Colonic mucosa (tissue), 4 donors: ENCODE results near the gene SLC1A7. TPM values are rescaled to one million over a fixed set of nuclear protein-coding genes. Genes with fewer than 3 reads are reported as not detected.

Source experiments
- DNase-seq: peaks from one replicate; pipeline ENCODE4 v3.0.0-alpha.2; 2020
- H3K27ac ChIP-seq: fragments of 200-600 bp; one replicate; pipeline ENCODE4 v1.8.0; 2021
- H3K27me3 ChIP-seq: fragments of 200-600 bp; one replicate; pipeline ENCODE4 v1.8.0; 2021
- H3K36me3 ChIP-seq: fragments of 200-600 bp; one replicate; pipeline ENCODE4 v1.8.0; 2021
- H3K4me1 ChIP-seq: fragments of 200-600 bp; one replicate; pipeline ENCODE4 v1.8.0; 2021; ENCODE audit warnings: mild to moderate bottlenecking
- H3K4me3 ChIP-seq: fragments of 200-600 bp; one replicate; pipeline ENCODE4 v1.8.0; 2021
- H3K9ac ChIP-seq, 2 donors: one replicate each; pipeline ENCODE4 v1.7.0; 2013; ENCODE audit warnings: control low read depth in 2 of 2, low read depth in 2 of 2, low read length in 2 of 2
- H3K9me3 ChIP-seq: fragments of 200-600 bp; one replicate; pipeline ENCODE4 v1.8.0; 2021
- intact Hi-C: fragments of 100-400 bp; cut with DNase I; formaldehyde crosslinking; loops from one replicate; pipeline ENCODE4 v1.14.1; 2022
- total RNA-seq, 2 donors: library from RNA; stranded (reverse); fragmentation: NEBNext Ultra II Directional in 1 of 2; extraction: Animal tissue kit (Norgen Biotek cat#: 25700) in 1 of 2; gene quantifications; one replicate each; pipeline ENCODE4 v1.2.1, GENCODE V29; 2021
- TF ChIP-seq, protein P1 (sequence below): fragments of 200-600 bp; IDR thresholded peaks from one replicate; pipeline ENCODE4 v1.8.0; 2022; ENCODE audit warnings: antibody characterized with exemption, mild to moderate bottlenecking
- donor health status: healthy.
- donor health status: DM: no; HTN: no; CAD: no.
- donor health status: DM: no; HTN: no; CAD: no.

The SLC1A7 gene
- total RNA-seq, 2 donors from 2014 or later = 0.50 to 1.1 TPM

DNA sequence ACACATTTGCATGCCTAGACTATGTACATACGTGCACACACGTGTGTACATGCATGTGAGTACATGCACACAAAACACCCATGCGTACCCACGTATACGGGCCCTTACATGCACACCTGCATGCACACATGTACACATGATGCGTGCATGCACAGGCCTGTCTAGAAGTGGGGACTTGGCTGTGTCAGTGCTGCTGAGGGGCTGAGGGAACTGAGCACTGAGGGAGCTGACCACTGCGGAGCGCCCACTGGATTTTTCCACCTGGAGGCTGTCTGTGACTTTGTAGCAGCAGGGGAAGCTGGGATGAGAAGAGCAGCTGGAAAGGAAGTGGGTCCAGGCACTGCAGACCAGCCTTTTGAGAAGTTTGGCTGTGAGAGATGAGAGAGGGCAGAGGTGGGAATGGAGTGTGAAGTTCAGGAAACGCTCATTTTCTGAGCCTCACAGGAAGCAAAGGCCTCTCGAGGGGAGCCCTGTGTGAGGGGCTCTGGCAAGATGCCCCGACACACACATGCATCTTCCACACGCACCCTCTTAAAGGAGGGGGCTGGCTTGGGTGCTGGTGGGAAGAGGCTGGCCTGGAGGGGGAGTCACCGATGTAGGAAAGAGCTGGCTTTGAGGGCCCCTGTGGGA lies 59.5 kb downstream of the SLC1A7 start:
- Histone ChIP-seq H3K27me3 (no peaks in the 10 kb centered on the region), H3K27ac (no peak overlapping the region), H3K4me1 (no peaks in the 10 kb centered on the region), H3K36me3 (no peaks in the 10 kb centered on the region), H3K9me3 (no peaks in the 10 kb centered on the region), H3K4me3 (no peak overlapping the region), H3K9ac (no peak overlapping the region)
- no peak for DNase-seq
- TF ChIP-seq, protein P1, sequence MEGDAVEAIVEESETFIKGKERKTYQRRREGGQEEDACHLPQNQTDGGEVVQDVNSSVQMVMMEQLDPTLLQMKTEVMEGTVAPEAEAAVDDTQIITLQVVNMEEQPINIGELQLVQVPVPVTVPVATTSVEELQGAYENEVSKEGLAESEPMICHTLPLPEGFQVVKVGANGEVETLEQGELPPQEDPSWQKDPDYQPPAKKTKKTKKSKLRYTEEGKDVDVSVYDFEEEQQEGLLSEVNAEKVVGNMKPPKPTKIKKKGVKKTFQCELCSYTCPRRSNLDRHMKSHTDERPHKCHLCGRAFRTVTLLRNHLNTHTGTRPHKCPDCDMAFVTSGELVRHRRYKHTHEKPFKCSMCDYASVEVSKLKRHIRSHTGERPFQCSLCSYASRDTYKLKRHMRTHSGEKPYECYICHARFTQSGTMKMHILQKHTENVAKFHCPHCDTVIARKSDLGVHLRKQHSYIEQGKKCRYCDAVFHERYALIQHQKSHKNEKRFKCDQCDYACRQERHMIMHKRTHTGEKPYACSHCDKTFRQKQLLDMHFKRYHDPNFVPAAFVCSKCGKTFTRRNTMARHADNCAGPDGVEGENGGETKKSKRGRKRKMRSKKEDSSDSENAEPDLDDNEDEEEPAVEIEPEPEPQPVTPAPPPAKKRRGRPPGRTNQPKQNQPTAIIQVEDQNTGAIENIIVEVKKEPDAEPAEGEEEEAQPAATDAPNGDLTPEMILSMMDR = no peak
- intact Hi-C loops = no loop called here

DNA sequence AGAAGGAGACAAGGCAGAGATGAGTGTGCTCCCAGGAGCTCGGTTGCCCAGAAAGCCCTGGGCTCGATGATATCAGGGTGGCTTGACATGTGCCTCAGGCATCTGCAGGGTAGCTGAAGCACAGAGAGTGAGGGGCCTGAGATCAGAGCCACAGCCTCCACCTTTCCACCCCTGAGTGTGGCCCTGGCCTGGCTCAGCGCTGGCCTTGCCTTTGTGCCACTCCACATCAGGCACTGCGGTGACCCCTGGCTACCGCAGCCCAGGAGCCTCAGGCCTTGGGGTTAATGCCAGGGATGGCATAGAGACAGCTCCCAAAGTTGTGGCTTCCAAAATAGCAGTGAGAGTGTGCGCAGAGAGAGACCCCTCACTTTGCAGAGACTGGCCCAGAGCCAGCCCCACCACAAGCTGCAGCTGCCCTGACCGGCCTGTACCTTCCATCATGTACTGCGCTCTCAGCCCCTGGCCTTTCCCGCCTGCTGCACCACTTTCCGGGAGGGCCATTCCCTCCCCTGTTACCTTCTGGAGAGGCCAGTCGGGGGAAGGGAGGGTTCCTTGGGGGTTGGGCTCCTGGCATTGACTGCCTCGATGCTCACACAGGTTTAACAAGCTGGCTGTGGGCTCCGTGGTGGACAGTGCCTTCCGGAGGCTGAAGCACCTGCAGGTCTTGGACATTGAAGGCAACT lies 60.9 kb downstream of the SLC1A7 start:
- H3K36me3 ChIP-seq = no peaks in the 10 kb centered on the region
- TF ChIP-seq, protein P1 = no peak
- DNase-seq = no peak
- H3K27ac ChIP-seq = no peak overlapping the region
- H3K9me3 ChIP-seq = no peaks in the 10 kb centered on the region
- no peak overlapping the region for H3K4me3 ChIP-seq
- H3K4me1 ChIP-seq = no peaks in the 10 kb centered on the region
- H3K9ac ChIP-seq = no peak overlapping the region
- H3K27me3 ChIP-seq = no peaks in the 10 kb centered on the region
- intact Hi-C loops = no loop called here

DNA sequence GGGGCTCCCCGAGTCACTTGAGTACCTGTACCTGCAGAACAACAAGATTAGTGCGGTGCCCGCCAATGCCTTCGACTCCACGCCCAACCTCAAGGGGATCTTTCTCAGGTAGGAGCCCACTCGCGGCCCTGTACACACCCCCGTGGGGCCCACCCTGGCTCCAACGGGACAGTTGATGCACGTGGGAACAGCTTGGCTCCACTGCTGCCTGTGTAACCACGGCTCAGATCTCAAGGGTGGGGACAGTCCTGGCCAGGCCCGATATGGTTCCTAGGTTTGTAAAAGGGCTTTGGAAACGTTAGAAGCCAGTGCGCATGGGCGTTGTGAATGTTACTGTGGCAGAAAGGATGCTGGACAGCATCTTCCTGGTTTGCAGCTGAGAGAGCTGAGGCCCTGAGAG lies 61.7 kb downstream of the SLC1A7 start:
- intact Hi-C loops = no loop called here
- Histone ChIP-seq H3K27ac (no peak overlapping the region), H3K36me3 (no peaks in the 10 kb centered on the region), H3K9ac (no peak overlapping the region), H3K27me3 (no peaks in the 10 kb centered on the region), H3K4me3 (no peak overlapping the region), H3K9me3 (no peaks in the 10 kb centered on the region), H3K4me1 (no peaks in the 10 kb centered on the region)
- TF ChIP-seq, protein P1 = no peak
- DNase-seq = no peak

DNA sequence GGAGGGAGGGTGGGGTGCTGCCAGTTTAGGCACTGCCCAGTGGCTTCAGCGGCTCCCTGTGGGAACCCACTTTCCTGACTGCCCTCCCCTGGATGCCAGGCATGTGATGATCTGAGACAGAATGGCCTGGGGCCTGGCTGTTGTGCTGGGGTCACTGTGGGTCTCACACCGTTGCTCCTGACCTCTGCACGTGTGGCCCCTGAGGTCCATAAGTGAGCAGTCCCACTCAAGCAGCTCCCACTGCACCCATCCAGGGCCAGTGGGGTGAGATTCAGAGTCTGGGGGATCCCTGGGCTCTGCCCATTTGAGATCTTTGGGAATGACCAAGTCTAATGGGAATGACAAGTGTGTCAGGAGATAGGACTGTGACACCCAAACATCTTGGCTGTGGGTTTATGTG lies 62.4 kb downstream of the SLC1A7 start:
- no peak overlapping the region for H3K9ac ChIP-seq
- TF ChIP-seq, protein P1 = no peak
- intact Hi-C loops = no loop called here
- no peaks in the 10 kb centered on the region for H3K27me3 ChIP-seq
- DNase-seq = no peak
- H3K27ac ChIP-seq = no peak overlapping the region
- no peaks in the 10 kb centered on the region for H3K4me1 ChIP-seq
- H3K36me3 ChIP-seq = no peaks in the 10 kb centered on the region
- H3K4me3 ChIP-seq = no peak overlapping the region
- no peaks in the 10 kb centered on the region for H3K9me3 ChIP-seq

DNA sequence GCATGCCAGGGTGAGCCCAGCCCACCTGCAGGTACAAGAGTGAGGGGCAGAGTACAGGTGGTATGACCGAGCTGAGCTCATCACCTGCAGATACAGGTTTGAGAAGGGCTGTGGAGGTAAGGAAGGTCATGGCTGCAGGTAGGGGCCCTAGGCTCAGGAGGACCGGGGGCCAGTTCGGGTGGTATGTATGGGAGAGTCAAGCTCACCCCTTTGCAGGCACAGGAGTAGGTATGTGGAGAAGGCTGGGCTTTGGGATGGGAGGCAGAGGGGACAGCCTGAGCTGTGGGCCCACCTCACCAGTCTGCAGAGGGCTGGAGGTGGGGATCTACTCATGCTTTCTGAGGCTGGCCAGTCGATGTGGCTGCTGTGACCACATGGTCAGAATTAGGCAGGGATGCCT lies 63.2 kb downstream of the SLC1A7 start:
- H3K27me3 ChIP-seq = no peaks in the 10 kb centered on the region
- H3K4me1 ChIP-seq = no peaks in the 10 kb centered on the region
- no peaks in the 10 kb centered on the region for H3K36me3 ChIP-seq
- H3K4me3 ChIP-seq = no peak overlapping the region
- TF ChIP-seq, protein P1 = no peak
- H3K27ac ChIP-seq = no peak overlapping the region
- DNase-seq = no peak
- H3K9ac ChIP-seq = no peak overlapping the region
- no peaks in the 10 kb centered on the region for H3K9me3 ChIP-seq
- intact Hi-C loops = no loop called here
